Stimulated activated CD8-positive, alpha-beta memory T cell treated with anti-CD3 and anti-CD28 coated beads, Interleukin-7, amount 100 ng/mL, for 24 hours (primary cell): ENCODE results near the gene IMPDH1.

Experiments used
- DNase-seq: peaks from one replicate; pipeline ENCODE4 v3.0.0-alpha.2; 2020; ENCODE audit warnings: low read depth

Gene IMPDH1

GRCh38 chr7:128434413-128435326, 24.9 kb upstream of the IMPDH1 start:
- no peak for DNase-seq

- DNase-seq = no peak
Observed at GRCh38 chr7:128431754-128432153, 22.0 kb upstream of the IMPDH1 start.

GRCh38 chr7:128431221-128431620, 21.4 kb upstream of the IMPDH1 start:
- DNase-seq = no peak

GRCh38 chr7:128430207-128430606, 20.4 kb upstream of the IMPDH1 start:
- no peak for DNase-seq

- DNase-seq = no peak
Observed at GRCh38 chr7:128427289-128427891, 17.6 kb upstream of the IMPDH1 start.

GRCh38 chr7:128425850-128426249, 16.1 kb upstream of the IMPDH1 start:
- peak; percentile 75 for DNase-seq

GRCh38 chr7:128424686-128425275, 15.0 kb upstream of the IMPDH1 start:
- no peak for DNase-seq

- DNase-seq = no peak
Observed at GRCh38 chr7:128422842-128423241, 13.1 kb upstream of the IMPDH1 start.

GRCh38 chr7:128422037-128422436, 12.3 kb upstream of the IMPDH1 start:
- no peak for DNase-seq

GRCh38 chr7:128421384-128421783, 11.6 kb upstream of the IMPDH1 start:
- DNase-seq = no peak

GRCh38 chr7:128420773-128421172, 11.0 kb upstream of the IMPDH1 start:
- no peak for DNase-seq

GRCh38 chr7:128419257-128419656, 9.5 kb upstream of the IMPDH1 start:
- no peak for DNase-seq

GRCh38 chr7:128417071-128417470, 7.3 kb upstream of the IMPDH1 start:
- no peak for DNase-seq

- no peak for DNase-seq
Observed at GRCh38 chr7:128415217-128415785, 5.5 kb upstream of the IMPDH1 start.

GRCh38 chr7:128410451-128410753, 620 bp upstream of the IMPDH1 start:
- no peak for DNase-seq

- DNase-seq = no peak
Observed at GRCh38 chr7:128408709-128409595, 830 bp downstream of the IMPDH1 start.

GRCh38 chr7:128407751-128408708, 1.8 kb downstream of the IMPDH1 start:
- DNase-seq = no peak

GRCh38 chr7:128407233-128407589, 2.6 kb downstream of the IMPDH1 start:
- DNase-seq = no peak

GRCh38 chr7:128406314-128407232, 3.2 kb downstream of the IMPDH1 start:
- no peak for DNase-seq
